Measurements from ENCODE around the gene ZNF592. TPM values are rescaled to one million over a fixed set of nuclear protein-coding genes. Genes with fewer than 3 reads are reported as not detected.

Gene ZNF592
- total RNA-seq, 1 experiment from 2014 or later: 15.8 TPM

DNA sequence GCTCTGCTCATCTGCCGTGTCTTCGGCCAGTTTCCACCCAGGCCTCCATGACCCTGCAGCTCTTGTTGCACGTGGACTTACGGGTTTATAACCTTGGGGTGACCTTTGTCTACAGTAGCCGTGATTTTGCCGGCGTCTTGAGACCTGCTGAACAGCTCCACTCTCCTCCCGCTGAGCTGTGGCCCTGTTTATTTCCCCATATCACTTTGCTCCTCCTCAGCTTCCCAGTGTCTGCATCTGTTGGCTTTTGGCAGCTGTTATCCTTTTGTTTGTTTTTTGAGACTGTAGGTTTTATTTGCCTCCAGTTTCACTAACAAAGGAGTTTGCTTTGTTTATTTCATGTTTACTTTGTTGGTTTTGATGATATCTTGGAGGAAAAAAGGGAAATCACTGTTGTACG lies 106.7 kb downstream of the ZNF592 start:
- DNase-seq (ENCODE audit: low read depth): no peak

DNA sequence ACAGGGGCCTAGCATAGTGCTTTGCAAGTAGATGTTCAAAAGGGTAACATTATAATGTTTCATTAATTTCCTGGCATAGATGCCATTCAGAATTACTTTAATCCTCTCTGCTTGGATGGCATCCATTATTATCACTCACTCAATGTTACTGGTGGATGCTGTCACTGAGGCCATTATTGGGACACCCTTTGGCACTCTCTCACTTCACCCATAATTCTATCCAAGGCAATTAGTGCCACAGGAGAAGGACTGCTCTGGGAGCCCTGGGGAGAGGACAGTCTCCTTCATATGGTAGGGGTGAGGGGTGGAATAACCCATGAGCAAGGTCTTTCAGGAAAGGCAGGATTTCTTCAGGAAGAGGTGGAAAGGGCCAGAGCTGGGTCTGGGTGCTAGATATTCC lies 107.4 kb downstream of the ZNF592 start:
- no peak for DNase-seq (ENCODE audit: low read depth)

Small RNA genes lying within 50 kb of the gene (small RNA-seq; reads per million reads assigned to genes)
- not detected for gene RF00402

Other genes starting within 250 kb of the ZNF592 start
- gene ZSCAN2, start 147.6 kb upstream of the ZNF592 start, total RNA-seq (2014; rRNA removed; shearing (Covaris generic)): 6.8 and 12.7 TPM in 2 replicates
- 28.5 and 29.1 TPM in 2 replicates for gene WDR73, start 94.3 kb upstream of the ZNF592 start, total RNA-seq (2014; rRNA removed; shearing (Covaris generic))
- 11.0 and 19.0 TPM in 2 replicates for gene NMB, start 90.4 kb upstream of the ZNF592 start, total RNA-seq (2014; rRNA removed; shearing (Covaris generic))
- gene SEC11A, start 32.5 kb upstream of the ZNF592 start, total RNA-seq (2014; rRNA removed; shearing (Covaris generic)): 175 and 185 TPM in 2 replicates
- 0.02 and 0.03 TPM in 2 replicates for gene ALPK3, start 68.8 kb downstream of the ZNF592 start, total RNA-seq (2014; rRNA removed; shearing (Covaris generic))
- gene SLC28A1, start 136.1 kb downstream of the ZNF592 start, total RNA-seq (2014; rRNA removed; shearing (Covaris generic)): not detected in 2 replicates
- 25.1 and 26.8 TPM in 2 replicates for gene PDE8A, start 233.3 kb downstream of the ZNF592 start, total RNA-seq (2014; rRNA removed; shearing (Covaris generic))

All from HT1080 (cell line).